GM12874 (cell line): Measurements from ENCODE around the gene IFNL4.
"Not testable (repeated sequence)": the region's sequence is repeated elsewhere in the genome, so short reads cannot be mapped to it uniquely, and the experiment has no call there.

Experiments
- TF ChIP-seq, protein P1 (sequence below): IDR thresholded peaks from 2 replicates; pipeline ENCODE4 v1.5.1; 2011; ENCODE audit warnings: low read depth, mild to moderate bottlenecking, control low read depth, low read length, moderate library complexity; ENCODE audit not compliant: insufficient read depth

Gene IFNL4

DNA sequence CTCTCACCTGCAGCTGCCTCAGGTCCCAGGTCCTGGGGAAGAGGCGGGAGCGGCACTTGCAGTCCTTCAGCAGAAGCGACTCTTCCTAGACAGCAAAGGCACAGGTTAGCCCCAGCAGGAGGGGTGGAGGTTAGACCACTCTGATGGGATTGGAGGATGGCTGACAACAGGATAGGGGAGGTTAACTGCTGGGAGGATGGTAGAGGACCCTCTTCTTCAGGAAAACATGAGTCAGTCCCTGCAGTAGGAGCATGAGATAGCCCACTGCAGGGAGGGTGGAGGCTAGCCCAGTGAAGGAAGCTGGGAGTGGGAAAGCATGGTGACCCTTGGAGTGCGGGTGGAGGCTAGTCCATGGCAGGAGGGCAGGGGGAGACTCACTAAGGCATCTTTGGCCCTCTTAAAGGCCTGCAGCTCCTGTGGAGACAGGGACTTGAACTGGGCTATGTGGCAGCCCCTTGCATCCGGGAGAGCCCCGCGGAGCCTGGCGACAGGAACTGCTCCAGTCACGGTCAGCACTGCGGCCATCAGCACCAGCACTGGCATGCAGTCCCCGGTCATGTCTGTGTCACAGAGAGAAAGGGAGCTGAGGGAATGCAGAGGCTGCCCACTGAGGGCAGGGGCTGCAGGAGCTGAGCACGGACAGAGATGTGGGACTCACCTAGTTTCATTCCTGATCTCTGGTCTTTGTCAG lies 4.1 kb downstream of the IFNL4 start, which contains the start of gene IFNL3:
TSS of gene IFNL3 (minus strand) at position 597 of the 691 bp plus-strand sequence. CDS start at position 558, 39 bp downstream.
- TF ChIP-seq, protein P1, sequence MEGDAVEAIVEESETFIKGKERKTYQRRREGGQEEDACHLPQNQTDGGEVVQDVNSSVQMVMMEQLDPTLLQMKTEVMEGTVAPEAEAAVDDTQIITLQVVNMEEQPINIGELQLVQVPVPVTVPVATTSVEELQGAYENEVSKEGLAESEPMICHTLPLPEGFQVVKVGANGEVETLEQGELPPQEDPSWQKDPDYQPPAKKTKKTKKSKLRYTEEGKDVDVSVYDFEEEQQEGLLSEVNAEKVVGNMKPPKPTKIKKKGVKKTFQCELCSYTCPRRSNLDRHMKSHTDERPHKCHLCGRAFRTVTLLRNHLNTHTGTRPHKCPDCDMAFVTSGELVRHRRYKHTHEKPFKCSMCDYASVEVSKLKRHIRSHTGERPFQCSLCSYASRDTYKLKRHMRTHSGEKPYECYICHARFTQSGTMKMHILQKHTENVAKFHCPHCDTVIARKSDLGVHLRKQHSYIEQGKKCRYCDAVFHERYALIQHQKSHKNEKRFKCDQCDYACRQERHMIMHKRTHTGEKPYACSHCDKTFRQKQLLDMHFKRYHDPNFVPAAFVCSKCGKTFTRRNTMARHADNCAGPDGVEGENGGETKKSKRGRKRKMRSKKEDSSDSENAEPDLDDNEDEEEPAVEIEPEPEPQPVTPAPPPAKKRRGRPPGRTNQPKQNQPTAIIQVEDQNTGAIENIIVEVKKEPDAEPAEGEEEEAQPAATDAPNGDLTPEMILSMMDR: not testable (repeated sequence)

DNA sequence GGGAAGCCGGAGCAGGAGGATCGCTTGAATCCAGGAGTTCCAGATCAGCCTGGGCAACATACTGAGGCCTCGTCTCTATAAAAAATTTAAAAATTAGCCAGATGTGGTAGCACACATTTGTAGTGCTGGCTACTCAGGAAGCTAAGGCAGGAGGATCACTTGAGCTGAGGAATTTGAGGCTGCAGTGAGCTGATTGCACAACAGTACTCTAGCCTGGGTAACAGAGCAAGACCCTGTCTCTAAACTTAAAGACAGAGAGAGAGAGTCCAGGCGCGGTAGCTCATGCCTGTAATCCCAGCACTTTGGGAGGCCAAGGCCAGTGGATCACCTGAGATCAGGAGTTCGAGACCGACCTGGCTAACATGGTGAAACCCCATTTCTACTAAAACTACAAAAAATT lies 8.2 kb downstream of the IFNL4 start:
- TF ChIP-seq, protein P1: no peak

DNA sequence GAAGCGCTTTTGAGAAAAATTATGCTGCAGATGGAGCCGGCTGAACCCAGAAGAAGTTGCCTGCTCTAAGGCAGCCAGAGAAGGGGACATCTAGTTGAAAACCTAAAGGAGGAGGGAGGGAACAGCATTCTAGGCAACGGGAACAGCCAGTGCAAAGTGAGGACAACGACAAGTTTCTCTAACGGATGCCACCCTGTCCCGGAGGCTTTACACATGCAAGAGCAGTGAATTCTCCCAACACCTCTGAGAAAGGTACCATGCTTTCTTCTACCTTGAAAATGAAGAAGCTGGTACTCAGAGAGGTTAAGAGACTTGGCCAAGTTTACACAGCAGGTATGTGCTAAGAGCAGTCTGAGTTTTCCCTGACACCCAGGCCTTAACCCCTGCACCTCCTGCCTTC lies 9.7 kb downstream of the IFNL4 start:
- TF ChIP-seq, protein P1: no peak

DNA sequence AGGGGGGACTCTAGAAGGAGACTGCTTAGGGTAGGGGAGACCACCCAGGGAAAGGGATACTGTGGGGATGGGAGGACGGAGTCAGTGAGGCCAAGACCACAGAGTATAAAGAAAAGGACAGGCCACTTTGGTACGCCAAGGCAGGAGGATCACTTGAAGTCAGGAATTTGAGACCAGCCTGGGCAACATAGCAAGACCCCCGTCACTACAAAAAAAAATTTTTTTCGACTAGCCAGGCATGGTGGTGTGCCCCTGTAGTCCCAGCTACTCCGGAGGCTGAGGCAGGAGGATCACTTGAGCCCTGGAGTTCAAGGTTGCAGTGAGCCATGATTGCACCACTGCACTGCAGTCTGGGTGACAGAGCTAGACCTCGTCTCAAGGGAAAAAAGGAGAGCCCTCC lies 10.4 kb downstream of the IFNL4 start:
- TF ChIP-seq, protein P1: no peak

DNA sequence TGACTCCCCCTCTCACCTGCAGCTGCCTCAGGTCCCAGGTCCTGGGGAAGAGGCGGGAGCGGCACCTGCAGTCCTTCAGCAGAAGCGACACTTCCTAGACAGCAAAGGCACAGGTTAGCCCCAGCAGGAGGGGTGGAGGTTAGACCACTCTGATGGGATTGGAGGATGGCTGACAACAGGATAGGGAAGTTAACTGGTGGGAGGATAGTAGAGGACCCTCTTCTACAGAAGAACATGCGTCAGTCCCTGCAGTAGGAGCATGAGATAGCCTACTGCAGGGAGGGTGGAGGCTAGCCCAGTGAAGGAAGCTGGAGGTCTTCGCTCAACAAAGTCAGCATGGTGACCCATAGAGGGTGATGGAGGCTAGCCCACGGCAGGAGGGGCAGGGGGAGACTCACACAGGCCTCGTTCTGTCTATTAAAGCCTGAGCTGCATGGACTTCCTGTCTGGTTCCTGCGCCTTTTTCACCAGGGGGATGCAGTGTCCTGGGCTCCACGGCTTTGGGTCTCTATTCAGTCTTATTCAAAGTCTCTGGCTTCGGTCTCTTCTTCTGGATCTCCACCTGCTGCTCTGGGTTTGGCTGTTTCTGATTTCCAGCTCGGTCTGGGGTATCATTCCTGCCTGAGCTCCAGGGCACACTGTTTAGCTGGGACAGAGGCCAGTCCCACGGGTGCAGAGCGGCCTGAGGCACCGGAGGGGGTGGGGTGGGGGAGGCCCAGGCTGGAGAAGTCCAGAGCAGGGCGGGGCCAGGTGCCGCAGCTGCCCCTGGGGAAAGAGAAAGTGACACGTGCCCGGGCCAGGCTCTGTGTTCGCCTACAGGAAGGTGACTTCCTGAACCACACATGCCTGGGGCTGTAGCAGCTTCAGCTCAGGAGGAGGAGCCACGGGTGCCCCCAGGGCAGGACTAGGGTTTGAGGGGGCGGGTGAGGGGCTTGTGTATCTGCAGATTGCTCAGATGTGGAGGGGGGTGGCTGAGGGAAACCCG lies 11.2 kb downstream of the IFNL4 start:
- TF ChIP-seq, protein P1: no peak

DNA sequence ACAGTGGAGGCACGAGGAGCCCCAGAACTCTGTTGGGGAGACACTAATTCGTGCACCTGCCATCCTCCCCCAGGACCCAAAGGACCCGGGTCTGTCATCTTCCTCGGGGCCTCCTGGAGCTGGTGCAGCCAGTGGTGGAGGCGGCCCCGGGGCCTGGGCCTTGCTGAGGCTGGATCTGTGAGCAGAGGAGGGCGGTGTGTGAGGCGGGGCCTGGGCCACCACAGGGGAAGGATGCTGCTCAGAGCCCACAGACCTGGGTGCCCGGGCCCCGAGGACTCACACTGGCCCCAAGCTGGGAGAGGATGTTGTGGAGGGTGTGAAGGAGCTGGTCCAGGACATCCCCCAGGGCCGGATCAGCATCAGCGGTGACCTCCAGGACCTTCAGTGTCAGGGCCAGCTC lies 12.1 kb downstream of the IFNL4 start:
- TF ChIP-seq, protein P1: no peak

DNA sequence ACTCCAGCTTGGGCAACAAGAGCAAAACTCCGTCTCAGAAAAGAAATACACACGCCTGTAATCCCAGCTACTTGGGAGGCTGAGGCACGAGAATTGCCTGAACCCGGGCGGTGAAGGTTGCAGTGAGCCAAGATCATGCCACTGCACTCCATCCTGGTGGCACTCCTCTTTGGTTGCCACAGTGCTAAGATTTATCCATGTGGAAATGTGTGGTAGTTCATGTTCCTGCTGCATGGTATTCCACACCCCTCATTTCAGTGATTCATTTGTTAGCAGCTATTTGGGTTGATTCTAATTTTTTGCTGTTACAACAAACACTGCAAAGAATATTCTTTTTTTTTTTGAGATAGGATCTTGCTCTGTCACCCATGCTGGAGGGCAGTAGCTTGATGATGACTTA lies 15.9 kb downstream of the IFNL4 start:
- TF ChIP-seq, protein P1: no peak
